ENCODE measurements around the gene YDJC. TPM values are rescaled to one million over a fixed set of nuclear protein-coding genes. Genes with fewer than 3 reads are reported as not detected.
"Not testable (repeated sequence)": the region's sequence is repeated elsewhere in the genome, so short reads cannot be mapped to it uniquely, and the experiment has no call there.

YDJC gene
- total RNA-seq, 4 donors from 2014 or later: 5.2 to 10.8 (median 6.3) TPM

DNA sequence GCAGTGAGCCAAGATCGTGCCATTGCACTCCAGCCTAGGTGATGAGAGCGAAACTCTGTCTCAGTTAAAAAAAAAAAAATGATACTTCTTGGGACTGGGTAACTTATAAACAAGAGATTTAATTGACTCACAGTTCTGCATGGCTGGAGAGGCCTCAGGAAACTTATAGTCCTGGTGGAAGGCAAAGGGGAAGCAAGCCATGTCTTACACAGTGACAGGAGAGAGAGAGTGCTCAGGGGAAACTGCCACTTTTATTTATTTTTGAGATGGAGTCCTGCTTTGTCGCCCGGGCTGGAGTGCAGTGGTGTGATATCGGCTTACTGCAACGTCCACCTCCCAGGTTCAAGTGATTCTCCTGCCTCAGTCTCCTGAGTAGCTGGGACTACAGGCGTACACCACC, 20.5 kb upstream of the YDJC start:
- DNase-seq (no peak), ATAC-seq (no peak)
- Histone ChIP-seq H3K27me3 (no peaks in the 10 kb centered on the region), H3K9me3 (no peaks in the 10 kb centered on the region), H3K4me3 (no peak overlapping the region), H3K36me3 (no peaks in the 10 kb centered on the region), H3K27ac (no peak overlapping the region), H3K4me1 (peaks cover 0 to 17% of the 10 kb centered on the region in 2 donors)
- in situ Hi-C loops (cut with MboI; ENCODE audit: low sequenced_read_pairs in 4 of 4): no loop called here
- TF ChIP-seq, protein P1, sequence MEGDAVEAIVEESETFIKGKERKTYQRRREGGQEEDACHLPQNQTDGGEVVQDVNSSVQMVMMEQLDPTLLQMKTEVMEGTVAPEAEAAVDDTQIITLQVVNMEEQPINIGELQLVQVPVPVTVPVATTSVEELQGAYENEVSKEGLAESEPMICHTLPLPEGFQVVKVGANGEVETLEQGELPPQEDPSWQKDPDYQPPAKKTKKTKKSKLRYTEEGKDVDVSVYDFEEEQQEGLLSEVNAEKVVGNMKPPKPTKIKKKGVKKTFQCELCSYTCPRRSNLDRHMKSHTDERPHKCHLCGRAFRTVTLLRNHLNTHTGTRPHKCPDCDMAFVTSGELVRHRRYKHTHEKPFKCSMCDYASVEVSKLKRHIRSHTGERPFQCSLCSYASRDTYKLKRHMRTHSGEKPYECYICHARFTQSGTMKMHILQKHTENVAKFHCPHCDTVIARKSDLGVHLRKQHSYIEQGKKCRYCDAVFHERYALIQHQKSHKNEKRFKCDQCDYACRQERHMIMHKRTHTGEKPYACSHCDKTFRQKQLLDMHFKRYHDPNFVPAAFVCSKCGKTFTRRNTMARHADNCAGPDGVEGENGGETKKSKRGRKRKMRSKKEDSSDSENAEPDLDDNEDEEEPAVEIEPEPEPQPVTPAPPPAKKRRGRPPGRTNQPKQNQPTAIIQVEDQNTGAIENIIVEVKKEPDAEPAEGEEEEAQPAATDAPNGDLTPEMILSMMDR (IDR thresholded peaks at IDR 0.05 in 4 of 5, conservative IDR thresholded peaks at IDR 0.05 in 1 of 5): no peak
- TF ChIP-seq POLR2A (IDR thresholded peaks at IDR 0.05): no peak
- intact Hi-C loops (cut with DNase I; ENCODE audit: low total_unique reads): no loop called here

DNA sequence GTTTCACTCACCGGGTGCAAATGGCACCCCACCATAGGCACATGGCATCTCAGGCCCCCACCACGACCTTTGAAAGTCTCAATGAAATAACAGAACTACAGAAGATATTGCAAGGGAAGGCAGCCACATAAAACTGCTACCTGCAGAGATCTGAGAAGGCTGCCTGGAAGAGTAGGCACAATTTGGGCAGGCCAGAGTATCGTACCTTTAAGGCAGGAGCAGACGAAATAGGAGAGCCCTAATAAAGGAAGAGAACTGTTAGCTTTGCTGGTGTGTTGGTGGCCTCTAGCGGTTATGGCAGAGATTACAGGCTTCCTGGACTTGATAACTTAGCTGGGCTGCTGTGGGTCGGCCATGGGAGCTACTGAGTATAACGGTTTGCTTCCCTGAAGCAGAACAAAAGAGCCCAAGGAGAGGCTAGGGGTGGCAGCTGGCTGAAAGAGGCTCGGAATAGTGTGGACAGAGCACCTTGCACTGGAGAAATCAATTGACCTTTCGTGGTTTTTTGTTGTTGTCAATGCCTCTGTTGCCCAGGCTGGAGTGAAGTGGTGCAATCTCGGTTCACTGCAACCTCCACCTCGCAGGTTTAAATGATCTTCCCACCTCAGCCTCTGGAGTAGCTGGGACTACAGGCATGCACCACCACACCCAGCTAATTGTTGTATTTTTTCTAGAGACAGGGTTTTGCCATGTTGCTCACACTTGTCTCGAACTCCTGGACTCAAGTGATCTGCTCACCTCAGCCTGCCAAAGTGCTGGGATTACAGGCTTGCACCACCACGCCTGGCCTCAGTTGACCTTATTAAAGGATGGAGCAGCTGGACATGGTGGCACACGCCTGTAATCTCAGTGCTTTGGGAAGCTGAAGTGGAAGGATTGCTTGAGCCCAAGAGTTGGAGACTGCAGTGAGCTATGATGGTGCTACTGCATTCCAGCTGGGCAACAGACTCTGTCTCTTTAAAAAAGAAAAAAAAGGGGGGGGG, 17.1 kb upstream of the YDJC start:
- Histone ChIP-seq H3K4me3 (no peak overlapping the region), H3K36me3 (no peaks in the 10 kb centered on the region), H3K27ac (no peak overlapping the region), H3K4me1 (peaks cover 7 to 11% of the 10 kb centered on the region in 2 donors), H3K9me3 (no peaks in the 10 kb centered on the region), H3K27me3 (no peaks in the 10 kb centered on the region)
- DNase-seq (peak; percentile 60 to 80), ATAC-seq (peak; percentile 47 to 48)
- in situ Hi-C loops (cut with MboI; ENCODE audit: low sequenced_read_pairs in 4 of 4) (no loop called here), intact Hi-C loops (cut with DNase I; ENCODE audit: low total_unique reads) (no loop called here)
- no peak for TF ChIP-seq POLR2A (IDR thresholded peaks at IDR 0.05)
- TF ChIP-seq, protein P1 (IDR thresholded peaks at IDR 0.05 in 4 of 5, conservative IDR thresholded peaks at IDR 0.05 in 1 of 5): peak; percentile 78 to 87 (median 84)

DNA sequence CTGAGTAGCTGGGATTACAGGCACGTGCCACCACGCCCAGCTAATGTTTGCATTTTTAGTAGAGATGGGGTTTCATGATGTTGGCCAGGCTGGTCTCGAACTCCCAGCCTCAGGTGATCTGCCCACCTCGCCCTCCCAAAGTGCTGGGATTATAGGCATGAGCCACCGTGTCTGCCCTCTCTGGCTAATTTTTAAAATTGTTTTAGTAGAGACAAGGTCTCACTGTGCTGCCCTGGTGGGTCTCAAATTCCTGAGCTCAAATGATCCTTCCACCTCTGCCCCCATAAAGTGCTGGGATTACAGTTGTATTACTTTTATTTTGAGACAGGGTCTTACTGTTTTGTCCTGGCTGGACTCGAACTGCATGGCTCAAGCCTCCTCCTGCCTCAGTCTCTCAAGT, 15.7 kb upstream of the YDJC start:
- H3K4me1 ChIP-seq; H3K27ac ChIP-seq; H3K36me3 ChIP-seq; intact Hi-C loops (cut with DNase I; ENCODE audit: low total_unique reads); H3K4me3 ChIP-seq; ATAC-seq; H3K9me3 ChIP-seq; DNase-seq; H3K27me3 ChIP-seq; in situ Hi-C loops (cut with MboI; ENCODE audit: low sequenced_read_pairs in 4 of 4): not testable (repeated sequence)

DNA sequence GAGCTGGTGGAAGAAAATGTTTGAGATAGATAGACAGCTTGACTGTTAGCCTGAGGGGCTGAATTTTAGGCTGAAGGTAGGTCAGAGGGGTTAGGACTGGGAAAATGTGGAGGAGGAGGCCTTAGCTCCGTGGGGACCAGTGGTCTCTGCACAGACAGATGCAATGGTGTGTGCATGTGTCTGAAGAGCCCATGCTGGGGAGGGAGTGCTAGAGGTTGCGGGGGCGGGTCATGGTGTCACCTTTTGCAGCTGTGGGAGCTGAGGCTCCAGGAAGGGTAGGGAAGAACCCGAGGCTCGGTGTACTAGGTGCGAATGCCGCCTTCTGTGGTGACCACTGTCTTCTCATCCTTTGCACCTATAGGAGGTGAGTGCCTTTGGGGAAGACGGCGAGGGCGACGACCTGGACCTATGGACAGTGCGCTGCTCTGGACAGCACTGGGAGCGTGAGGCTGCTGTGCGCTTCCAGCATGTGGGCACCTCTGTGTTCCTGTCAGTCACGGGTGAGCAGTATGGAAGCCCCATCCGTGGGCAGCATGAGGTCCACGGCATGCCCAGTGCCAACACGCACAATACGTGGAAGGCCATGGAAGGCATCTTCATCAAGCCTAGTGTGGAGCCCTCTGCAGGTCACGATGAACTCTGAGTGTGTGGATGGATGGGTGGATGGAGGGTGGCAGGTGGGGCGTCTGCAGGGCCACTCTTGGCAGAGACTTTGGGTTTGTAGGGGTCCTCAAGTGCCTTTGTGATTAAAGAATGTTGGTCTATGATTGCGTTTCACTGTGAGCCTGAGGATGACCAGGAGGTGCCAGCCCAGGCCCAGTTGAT, 13.9 kb upstream of the YDJC start:
- no peak overlapping the region for H3K27ac ChIP-seq
- H3K4me1 ChIP-seq: peaks cover 0 to 7% of the 10 kb centered on the region in 2 donors
- intact Hi-C loops (cut with DNase I; ENCODE audit: low total_unique reads): loop anchor here (5.0 kb wide), 1 partner anchor 626 kb away; the partner anchor contains the start of gene P2RX6

More for the DNA sequence above, 13.9 kb upstream of the YDJC start:
- in situ Hi-C loops (cut with MboI; ENCODE audit: low sequenced_read_pairs in 4 of 4): no loop called here
- H3K9me3 ChIP-seq: no peaks in the 10 kb centered on the region
- TF ChIP-seq POLR2A (IDR thresholded peaks at IDR 0.05): no peak
- TF ChIP-seq, protein P1 (IDR thresholded peaks at IDR 0.05 in 4 of 5, conservative IDR thresholded peaks at IDR 0.05 in 1 of 5): no peak
- ATAC-seq: no peak
- peak overlapping the region in 1 of 4 donors; percentile 97 for H3K4me3 ChIP-seq
- DNase-seq: no peak
- H3K36me3 ChIP-seq: no peaks in the 10 kb centered on the region
- H3K27me3 ChIP-seq: no peaks in the 10 kb centered on the region

Measured in gastrocnemius medialis (tissue), 4 donors.